T-helper 2 cell treated with Interferon-gamma antibody and Interleukin-4, amounts not matched to agents 5 μg/mL and 100 μg/mL, for 36 hours (primary cell): ENCODE measurements around the gene RAB11B.
A peak's percentile ranks its signal among the peaks of the same experiment; 100 is the strongest.
"Not testable (repeated sequence)": the region's sequence is repeated elsewhere in the genome, so short reads cannot be mapped to it uniquely, and the experiment has no call there.

Experiments
- DNase-seq: peaks from one replicate; pipeline ENCODE4 v3.0.0; 2021; ENCODE audit warnings: low spot score
- H3K27ac Mint-ChIP-seq: one replicate; pipeline ENCODE4 v1.8.0; 2021; ENCODE audit warnings: mild to moderate bottlenecking, mixed read lengths
- H3K27me3 Mint-ChIP-seq: one replicate; pipeline ENCODE4 v1.8.0; 2021; ENCODE audit warnings: low read depth, mixed read lengths
- H3K36me3 Mint-ChIP-seq: one replicate; pipeline ENCODE4 v1.8.0; 2021; ENCODE audit warnings: low read depth, mixed read lengths
- H3K4me1 Mint-ChIP-seq: one replicate; pipeline ENCODE4 v1.8.0; 2021; ENCODE audit warnings: low read depth, mixed read lengths
- H3K4me3 Mint-ChIP-seq: one replicate; pipeline ENCODE4 v1.8.0; 2022; ENCODE audit warnings: mild to moderate bottlenecking, moderate library complexity, mixed read lengths
- H3K9me3 Mint-ChIP-seq: one replicate; pipeline ENCODE4 v1.8.0; 2021; ENCODE audit warnings: mixed read lengths

Gene RAB11B

GRCh38 chr19:8413629-8413995, 23.5 kb downstream of the RAB11B start:
- DNase-seq: no peak
- no peak overlapping the region for H3K27ac Mint-ChIP-seq

GRCh38 chr19:8416796-8417195, 26.6 kb downstream of the RAB11B start:
- no peaks in the 10 kb centered on the region for H3K27me3 Mint-ChIP-seq
- no peak overlapping the region for H3K4me3 Mint-ChIP-seq
- no peaks in the 10 kb centered on the region for H3K36me3 Mint-ChIP-seq
- DNase-seq: no peak
- H3K9me3 Mint-ChIP-seq: no peaks in the 10 kb centered on the region
- peaks cover 4% of the 10 kb centered on the region for H3K4me1 Mint-ChIP-seq
- H3K27ac Mint-ChIP-seq: no peak overlapping the region

More at GRCh38 chr19:8413629-8413995, 23.5 kb downstream of the RAB11B start:
- no peaks in the 10 kb centered on the region for H3K9me3 Mint-ChIP-seq
- peaks cover 7% of the 10 kb centered on the region for H3K4me1 Mint-ChIP-seq
- no peaks in the 10 kb centered on the region for H3K27me3 Mint-ChIP-seq
- H3K36me3 Mint-ChIP-seq: no peaks in the 10 kb centered on the region
- H3K4me3 Mint-ChIP-seq: peak overlapping the region; percentile 60

GRCh38 chr19:8421484-8422461, 31.6 kb downstream of the RAB11B start:
- H3K27me3 Mint-ChIP-seq: no peaks in the 10 kb centered on the region
- DNase-seq: no peak
- peaks cover 1% of the 10 kb centered on the region for H3K36me3 Mint-ChIP-seq
- no peak overlapping the region for H3K4me3 Mint-ChIP-seq
- no peaks in the 10 kb centered on the region for H3K4me1 Mint-ChIP-seq
- no peak overlapping the region for H3K27ac Mint-ChIP-seq
- no peaks in the 10 kb centered on the region for H3K9me3 Mint-ChIP-seq

- Mint-ChIP-seq H3K9me3 (no peaks in the 10 kb centered on the region), H3K4me1 (no peaks in the 10 kb centered on the region), H3K27me3 (no peaks in the 10 kb centered on the region), H3K36me3 (peaks cover 1% of the 10 kb centered on the region), H3K4me3 (no peak overlapping the region), H3K27ac (no peak overlapping the region)
- no peak for DNase-seq
These were observed 33.7 kb downstream of the RAB11B start for GRCh38 chr19:8423817-8424223.

- H3K27ac Mint-ChIP-seq, DNase-seq, H3K9me3 Mint-ChIP-seq, H3K27me3 Mint-ChIP-seq, H3K36me3 Mint-ChIP-seq, H3K4me1 Mint-ChIP-seq, H3K4me3 Mint-ChIP-seq: not testable (repeated sequence)
These were observed 35.2 kb downstream of the RAB11B start for GRCh38 chr19:8425331-8425730.

GRCh38 chr19:8426283-8426682, 36.1 kb downstream of the RAB11B start:
- H3K27me3 Mint-ChIP-seq: no peaks in the 10 kb centered on the region
- H3K4me3 Mint-ChIP-seq: no peak overlapping the region

GRCh38 chr19:8429044-8429443, 38.9 kb downstream of the RAB11B start:
- H3K27ac Mint-ChIP-seq: no peak overlapping the region

More at GRCh38 chr19:8426283-8426682, 36.1 kb downstream of the RAB11B start:
- peaks cover 1% of the 10 kb centered on the region for H3K36me3 Mint-ChIP-seq
- H3K9me3 Mint-ChIP-seq: no peaks in the 10 kb centered on the region
- no peak for DNase-seq
- H3K27ac Mint-ChIP-seq: no peak overlapping the region
- H3K4me1 Mint-ChIP-seq: no peaks in the 10 kb centered on the region

GRCh38 chr19:8429826-8430225, 39.7 kb downstream of the RAB11B start:
- no peaks in the 10 kb centered on the region for H3K36me3 Mint-ChIP-seq
- H3K4me3 Mint-ChIP-seq: no peak overlapping the region
- no peaks in the 10 kb centered on the region for H3K27me3 Mint-ChIP-seq
- DNase-seq: no peak
- H3K27ac Mint-ChIP-seq: no peak overlapping the region
- no peaks in the 10 kb centered on the region for H3K9me3 Mint-ChIP-seq
- no peaks in the 10 kb centered on the region for H3K4me1 Mint-ChIP-seq

More at GRCh38 chr19:8429044-8429443, 38.9 kb downstream of the RAB11B start:
- Mint-ChIP-seq H3K27me3 (no peaks in the 10 kb centered on the region), H3K36me3 (no peaks in the 10 kb centered on the region), H3K4me1 (no peaks in the 10 kb centered on the region), H3K9me3 (no peaks in the 10 kb centered on the region), H3K4me3 (no peak overlapping the region)
- no peak for DNase-seq

- Mint-ChIP-seq H3K27ac (no peak overlapping the region), H3K36me3 (no peaks in the 10 kb centered on the region), H3K4me3 (no peak overlapping the region)
These were observed 40.5 kb downstream of the RAB11B start for GRCh38 chr19:8430650-8431049.

GRCh38 chr19:8438236-8438635, 48.1 kb downstream of the RAB11B start:
- H3K27ac Mint-ChIP-seq: no peak overlapping the region
- no peaks in the 10 kb centered on the region for H3K27me3 Mint-ChIP-seq

More at GRCh38 chr19:8430650-8431049, 40.5 kb downstream of the RAB11B start:
- H3K9me3 Mint-ChIP-seq: no peaks in the 10 kb centered on the region
- peaks cover under 1% of the 10 kb centered on the region for H3K4me1 Mint-ChIP-seq
- no peak for DNase-seq
- H3K27me3 Mint-ChIP-seq: no peaks in the 10 kb centered on the region

GRCh38 chr19:8441725-8442544, 51.8 kb downstream of the RAB11B start:
- Mint-ChIP-seq H3K27ac (peak overlapping the region; percentile 31), H3K27me3 (no peaks in the 10 kb centered on the region), H3K9me3 (no peaks in the 10 kb centered on the region), H3K36me3 (peaks cover 16% of the 10 kb centered on the region), H3K4me3 (peak overlapping the region; percentile 49), H3K4me1 (peaks cover 12% of the 10 kb centered on the region)
- no peak for DNase-seq

More at GRCh38 chr19:8438236-8438635, 48.1 kb downstream of the RAB11B start:
- H3K36me3 Mint-ChIP-seq: no peaks in the 10 kb centered on the region
- no peaks in the 10 kb centered on the region for H3K9me3 Mint-ChIP-seq
- H3K4me3 Mint-ChIP-seq: no peak overlapping the region
- H3K4me1 Mint-ChIP-seq: peaks cover 3% of the 10 kb centered on the region
- no peak for DNase-seq

- Mint-ChIP-seq H3K36me3 (peaks cover 24% of the 10 kb centered on the region), H3K27ac (peak overlapping the region; percentile 99), H3K4me3 (peak overlapping the region; percentile 96), H3K4me1 (peaks cover 25% of the 10 kb centered on the region)
- DNase-seq, H3K9me3 Mint-ChIP-seq, H3K27me3 Mint-ChIP-seq: not testable (repeated sequence)
These were observed 54.0 kb downstream of the RAB11B start for GRCh38 chr19:8444140-8444676.

GRCh38 chr19:8444677-8445487, 54.7 kb downstream of the RAB11B start, which contains the start of gene HNRNPM:
HNRNPM (plus strand) TSS chr19:8444975; CDS start chr19:8444999, 24 bp downstream.
- DNase-seq: peak; percentile 100
- H3K4me3 Mint-ChIP-seq: peak within 1 kb of the TSS; percentile 96
- peaks cover 24% of the 10 kb centered on the region for H3K36me3 Mint-ChIP-seq
- H3K4me1 Mint-ChIP-seq: peaks cover 27% of the 10 kb centered on the region
- H3K27me3 Mint-ChIP-seq: no peaks in the 10 kb centered on the region
- peak within 1 kb of the TSS; percentile 99 for H3K27ac Mint-ChIP-seq
- no peaks in the 10 kb centered on the region for H3K9me3 Mint-ChIP-seq
